NCI-H2196 (cell line): Measurements from ENCODE around the gene IFNLR1.

Experiments used
- DNase-seq: peaks from one replicate; lab custom pipeline; 2025; ENCODE audit not compliant: unreplicated experiment; lab: John Stamatoyannopoulos, UW

IFNLR1 gene

GRCh38 chr1:24150234-24151174 is 36.6 kb downstream of the IFNLR1 start:
- peak; percentile 88 for DNase-seq

- DNase-seq, result no peak
Measured at GRCh38 chr1:24149866-24150233, 37.2 kb downstream of the IFNLR1 start.

GRCh38 chr1:24147816-24148215 is 39.3 kb downstream of the IFNLR1 start:
- DNase-seq, result no peak

DNA sequence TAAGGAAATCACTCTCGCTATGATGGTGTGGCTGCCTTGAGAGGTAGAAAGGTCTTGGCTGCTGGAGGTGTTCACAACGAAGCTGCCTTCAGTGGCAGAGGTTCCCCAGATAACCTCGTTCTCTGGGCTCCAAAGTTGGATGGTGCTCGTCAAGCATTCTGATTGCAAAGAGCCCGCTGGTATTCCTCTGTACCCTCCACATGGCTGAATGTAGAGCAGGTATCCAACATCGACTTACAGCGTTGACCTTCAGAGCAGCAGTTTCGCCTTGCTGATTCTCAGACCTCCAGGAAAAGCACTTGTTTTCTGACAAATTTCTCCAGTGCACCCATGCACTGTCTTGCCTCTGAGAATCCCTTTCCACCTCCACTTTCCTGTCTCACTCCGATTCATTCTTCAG is 39.9 kb downstream of the IFNLR1 start:
- no peak for DNase-seq

GRCh38 chr1:24142546-24143534 is 44.2 kb downstream of the IFNLR1 start, which contains the start of gene IL22RA1:
Gene IL22RA1, minus strand, starts transcription at chr1:24143140. Its CDS starts 58 bp downstream, at chr1:24143082.
- peak; percentile 49 for DNase-seq

GRCh38 chr1:24141311-24141997 is 45.6 kb downstream of the IFNLR1 start:
- DNase-seq, result no peak

GRCh38 chr1:24140741-24141181 is 46.3 kb downstream of the IFNLR1 start:
- no peak for DNase-seq

- no peak for DNase-seq
Measured at GRCh38 chr1:24139841-24140425, 47.2 kb downstream of the IFNLR1 start.

DNA sequence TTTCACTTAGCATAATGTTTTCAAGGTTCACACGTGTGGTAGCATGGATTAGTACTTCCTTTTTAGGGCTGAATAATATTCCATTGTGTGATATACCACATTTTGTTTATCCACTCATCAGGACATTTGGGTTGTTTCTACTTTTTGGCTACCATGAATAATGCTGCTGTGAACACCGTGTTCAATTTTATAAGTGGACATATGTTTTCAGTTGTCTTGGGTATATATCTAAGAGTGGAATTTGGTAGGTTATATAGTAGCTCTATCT is 47.9 kb downstream of the IFNLR1 start:
- DNase-seq, result no peak

GRCh38 chr1:24138476-24139221 is 48.4 kb downstream of the IFNLR1 start:
- DNase-seq, result no peak

DNA sequence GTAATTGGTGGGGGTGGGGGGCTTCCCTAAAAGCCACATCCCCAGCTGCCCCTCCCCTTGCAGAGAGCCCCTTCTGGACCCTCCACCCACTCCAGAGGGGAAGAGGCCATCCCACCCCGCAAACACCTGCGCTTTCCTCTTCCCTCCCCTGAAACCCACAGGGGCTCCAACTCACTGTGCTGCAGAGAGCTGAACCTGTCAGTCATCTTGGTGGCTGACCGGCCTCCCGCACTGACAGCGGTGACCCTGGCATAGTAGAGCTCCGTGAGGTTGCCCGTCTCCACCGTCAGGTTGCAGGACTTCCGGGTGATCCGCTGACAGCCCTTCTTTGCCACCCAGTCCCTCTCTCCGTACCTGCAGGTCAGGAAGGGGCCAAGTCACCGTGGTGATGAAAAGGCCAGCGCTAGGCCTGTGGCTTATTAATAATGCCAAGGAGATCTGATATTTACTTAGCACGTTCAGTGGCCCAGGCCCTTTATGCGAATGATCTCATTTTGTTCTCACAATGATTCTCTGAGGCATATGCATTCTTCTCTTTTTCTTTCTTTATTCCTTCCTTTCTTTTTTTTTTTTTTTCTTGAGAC is 50.0 kb downstream of the IFNLR1 start:
- DNase-seq, result peak; percentile 20

- DNase-seq, result no peak
Measured at GRCh38 chr1:24134376-24134775, 52.7 kb downstream of the IFNLR1 start.

GRCh38 chr1:24133819-24134218 is 53.3 kb downstream of the IFNLR1 start:
- DNase-seq, result no peak

DNA sequence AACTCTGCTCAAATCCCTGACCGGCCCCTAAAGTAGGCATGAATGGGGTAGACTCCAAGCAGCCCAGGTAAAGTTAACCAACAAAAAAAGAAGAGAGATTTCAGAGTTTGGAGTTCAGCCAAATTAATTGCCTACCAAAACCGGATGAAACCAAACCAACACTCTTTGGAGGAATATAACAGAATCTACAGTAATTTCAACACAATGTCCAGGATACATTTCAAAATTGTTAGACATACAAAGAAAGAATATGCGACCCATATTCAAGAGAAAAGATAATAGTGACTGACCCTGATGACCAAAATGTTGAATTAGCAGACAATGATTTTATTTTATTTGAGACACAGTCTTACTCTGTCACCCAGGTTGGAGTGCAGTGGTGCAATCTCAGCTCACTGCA is 56.7 kb downstream of the IFNLR1 start:
- DNase-seq, result no peak

GRCh38 chr1:24127801-24128363 is 59.2 kb downstream of the IFNLR1 start:
- no peak for DNase-seq

DNA sequence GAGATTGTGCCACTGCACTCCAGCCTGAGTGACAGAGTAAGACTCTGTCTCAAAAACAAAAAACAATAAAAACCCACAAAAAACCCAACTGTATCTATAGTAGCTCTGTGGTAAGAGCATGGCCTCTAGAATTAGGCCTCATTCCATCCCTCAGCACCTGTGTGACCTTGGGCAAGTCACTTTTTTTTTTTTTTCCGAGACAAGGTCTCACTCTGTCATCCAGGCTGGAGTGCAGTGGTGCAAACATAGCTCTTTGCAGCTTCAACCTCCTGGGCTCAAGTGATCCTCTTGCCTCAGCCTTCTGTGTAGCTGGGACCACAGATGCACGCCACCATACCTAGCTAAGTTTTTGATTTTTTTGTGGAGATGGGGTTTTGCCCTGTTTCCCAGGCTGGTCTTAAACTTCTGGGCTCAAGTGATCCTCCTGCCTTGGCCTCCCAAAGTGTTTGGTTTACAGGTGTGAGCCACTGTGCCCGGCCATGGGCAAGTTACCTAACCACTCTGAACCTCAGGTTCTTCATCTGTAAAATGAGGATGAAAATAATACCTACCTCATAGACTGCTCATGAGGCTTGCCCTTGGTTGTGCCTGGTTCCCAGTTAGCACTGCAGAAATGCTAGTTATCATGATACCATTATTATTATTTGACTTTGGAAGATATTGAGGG is 59.8 kb downstream of the IFNLR1 start:
- no peak for DNase-seq

GRCh38 chr1:24126672-24127023 is 60.4 kb downstream of the IFNLR1 start:
- DNase-seq, result no peak

DNA sequence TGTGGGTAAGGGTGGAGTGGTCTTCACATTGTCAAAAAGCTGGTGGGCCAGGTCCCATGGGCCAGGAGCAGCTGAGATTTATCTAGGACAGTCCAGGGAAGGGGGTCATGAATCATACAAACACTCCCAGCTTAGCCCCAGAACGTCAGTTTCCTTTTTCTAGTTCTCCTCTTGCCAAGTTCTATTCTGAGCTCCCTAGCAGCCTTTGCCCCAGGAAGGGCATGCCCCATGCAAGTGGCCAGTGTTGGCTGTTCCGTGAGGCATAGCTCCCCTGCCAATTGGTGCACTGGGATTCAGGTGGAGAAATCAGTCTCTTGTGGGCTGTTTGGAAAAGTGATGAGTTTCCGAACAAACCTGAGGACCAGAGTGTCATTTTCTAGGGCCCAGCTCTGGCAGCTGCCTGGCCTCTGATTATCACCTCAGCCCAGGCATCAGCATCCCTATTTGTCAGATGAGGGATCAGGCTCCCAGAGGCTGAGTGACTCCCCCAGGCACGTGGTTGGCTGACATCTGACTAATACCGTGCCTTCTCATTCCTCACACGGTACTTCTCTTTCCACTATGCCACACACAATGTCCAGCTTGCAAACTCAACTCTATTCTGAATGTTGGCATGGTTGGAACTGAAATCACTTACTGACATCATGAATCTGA is 60.9 kb downstream of the IFNLR1 start:
- no peak for DNase-seq
